ENCODE results near the gene CTDSPL. TPM values are rescaled to one million over a fixed set of nuclear protein-coding genes. Genes with fewer than 3 reads are reported as not detected.

Gene CTDSPL
- total and polyA plus RNA-seq, 2 of the 8 experiments (the other 6 are each of a cell fraction or from before 2014, with no cell fraction given), result 20.3 to 42.2 TPM

GRCh38 chr3:37979541-37980461 lies 118.1 kb downstream of the CTDSPL start (continued):
- TF ChIP-seq CHD7 (IDR thresholded peaks at IDR 0.05; ENCODE audit: insufficient replicate concordance, low read length) (no peak), TBP (IDR thresholded peaks at IDR 0.05; ENCODE audit: low read depth, low read length) (no peak), JUND (IDR thresholded peaks at IDR 0.05; ENCODE audit: low read length) (no peak), ZNF274 (IDR thresholded peaks at IDR 0.05; ENCODE audit: borderline replicate concordance, extremely low read depth, low read length) (no peak), CHD2 (IDR thresholded peaks at IDR 0.05; ENCODE audit: low read length) (no peak)
